Epithelial cell of proximal tubule (primary cell): ENCODE results near the gene ACTG1. TPM values are rescaled to one million over a fixed set of nuclear protein-coding genes. Genes with fewer than 3 reads are reported as not detected.

Experiments
- DNase-seq: peaks from one replicate; pipeline ENCODE4 v3.0.0-alpha.2; 2011; ENCODE audit warnings: low read depth
- H3K4me3 ChIP-seq: 2 replicates; pipeline ENCODE4 v1.5.1; 2011; ENCODE audit warnings: low read depth, mild to moderate bottlenecking, low read length
- CTCF ChIP-seq: conservative IDR thresholded peaks from 2 replicates; pipeline ENCODE4 v1.5.1; 2012; ENCODE audit warnings: low read depth, mild to moderate bottlenecking, low read length
- total RNA-seq: library from RNA; depleted of rRNA; stranded (reverse); fragments of >200 nt; gene quantifications from 2 replicates; pipeline ENCODE4 v1.2.3, GENCODE V29; 2015

ACTG1 gene
- total RNA-seq, 1 donor from 2014 or later: 8,322 TPM

GRCh38 chr17:81539961-81540675 is 27.5 kb upstream of the ACTG1 start:
- DNase-seq: no peak
- no peak for TF ChIP-seq CTCF
- H3K4me3 ChIP-seq: no peak overlapping the region

GRCh38 chr17:81539571-81539900 is 26.9 kb upstream of the ACTG1 start:
- H3K4me3 ChIP-seq: no peak overlapping the region
- no peak for TF ChIP-seq CTCF
- no peak for DNase-seq

- TF ChIP-seq CTCF: no peak
- DNase-seq: no peak
- H3K4me3 ChIP-seq: no peak overlapping the region
These were observed 26.3 kb upstream of the ACTG1 start for GRCh38 chr17:81538651-81539570.

- no peak for DNase-seq
- TF ChIP-seq CTCF: no peak
- H3K4me3 ChIP-seq: no peak overlapping the region
These were observed 25.4 kb upstream of the ACTG1 start for GRCh38 chr17:81537856-81538555.

- peak; percentile 63 for TF ChIP-seq CTCF
- H3K4me3 ChIP-seq: no peak overlapping the region
- no peak for DNase-seq
These were observed 24.8 kb upstream of the ACTG1 start for GRCh38 chr17:81537343-81537855.

GRCh38 chr17:81536299-81537290 is 24.0 kb upstream of the ACTG1 start:
- no peak for TF ChIP-seq CTCF
- DNase-seq: no peak
- no peak overlapping the region for H3K4me3 ChIP-seq
